ENCODE data around the gene LIMK2. TPM values are rescaled to one million over a fixed set of nuclear protein-coding genes. Genes with fewer than 3 reads are reported as not detected.
A peak's percentile ranks its signal among the peaks of the same experiment; 100 is the strongest.
"Not testable (repeated sequence)": the region's sequence is repeated elsewhere in the genome, so short reads cannot be mapped to it uniquely, and the experiment has no call there.

Gene LIMK2
- total RNA-seq, 1 donor from 2014 or later = 7.3 TPM

DNA sequence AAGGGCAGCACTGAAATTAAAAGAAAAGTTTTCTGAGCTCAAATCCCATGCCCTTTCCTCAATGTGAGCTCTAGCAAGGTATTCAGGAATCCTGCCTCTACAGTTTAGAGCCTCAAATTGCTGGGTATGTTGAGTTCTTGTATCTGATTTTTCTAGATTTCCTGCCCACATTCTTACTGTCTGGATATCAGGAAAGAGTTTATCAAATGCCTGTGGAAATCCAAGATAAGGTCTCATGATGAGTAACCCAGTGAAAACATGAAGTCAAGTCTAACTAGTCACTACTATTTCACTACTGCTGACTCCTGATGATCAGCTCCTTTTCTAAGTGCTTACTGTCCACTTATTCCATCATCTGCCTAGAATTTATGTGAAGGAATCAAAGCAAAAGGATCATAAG, 29.8 kb downstream of the LIMK2 start:
- ATAC-seq = no peak
- no peak for DNase-seq (ENCODE audit: low spot score)

DNA sequence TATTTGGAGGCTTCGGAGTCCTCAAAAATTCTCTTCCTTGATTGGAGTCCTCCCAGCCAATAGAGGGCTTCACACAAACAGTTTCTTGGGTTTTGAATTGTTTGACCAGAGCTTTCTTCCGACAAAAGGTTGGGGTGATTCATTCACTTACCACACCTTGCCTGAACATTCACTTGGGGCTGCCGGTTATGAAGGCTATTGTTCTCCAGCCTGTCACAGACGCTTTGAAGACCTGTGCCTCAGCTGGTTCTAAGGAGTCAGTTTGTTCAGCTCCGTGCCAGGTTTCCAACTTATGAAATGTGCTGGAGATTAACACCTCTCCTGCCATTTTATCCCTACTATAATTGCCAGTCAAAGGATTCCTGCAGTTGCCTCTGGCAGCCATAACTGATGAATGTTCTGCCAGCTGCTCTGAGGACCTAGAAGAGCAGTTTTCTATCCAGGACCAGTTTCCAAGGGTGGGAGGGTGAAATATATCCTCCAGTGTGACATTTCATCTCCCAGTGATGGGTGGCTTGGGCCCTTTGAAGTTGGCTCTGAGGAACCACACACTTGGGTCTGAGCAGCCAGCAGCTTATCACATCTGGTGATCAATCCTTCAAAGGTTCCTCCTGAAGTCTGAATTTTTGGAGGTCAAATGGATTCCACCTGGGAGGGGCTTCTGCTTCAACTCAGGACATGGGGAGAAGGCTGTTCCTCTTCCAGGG, 31.4 kb downstream of the LIMK2 start:
- no peak for ATAC-seq
- no peak for DNase-seq (ENCODE audit: low spot score)

DNA sequence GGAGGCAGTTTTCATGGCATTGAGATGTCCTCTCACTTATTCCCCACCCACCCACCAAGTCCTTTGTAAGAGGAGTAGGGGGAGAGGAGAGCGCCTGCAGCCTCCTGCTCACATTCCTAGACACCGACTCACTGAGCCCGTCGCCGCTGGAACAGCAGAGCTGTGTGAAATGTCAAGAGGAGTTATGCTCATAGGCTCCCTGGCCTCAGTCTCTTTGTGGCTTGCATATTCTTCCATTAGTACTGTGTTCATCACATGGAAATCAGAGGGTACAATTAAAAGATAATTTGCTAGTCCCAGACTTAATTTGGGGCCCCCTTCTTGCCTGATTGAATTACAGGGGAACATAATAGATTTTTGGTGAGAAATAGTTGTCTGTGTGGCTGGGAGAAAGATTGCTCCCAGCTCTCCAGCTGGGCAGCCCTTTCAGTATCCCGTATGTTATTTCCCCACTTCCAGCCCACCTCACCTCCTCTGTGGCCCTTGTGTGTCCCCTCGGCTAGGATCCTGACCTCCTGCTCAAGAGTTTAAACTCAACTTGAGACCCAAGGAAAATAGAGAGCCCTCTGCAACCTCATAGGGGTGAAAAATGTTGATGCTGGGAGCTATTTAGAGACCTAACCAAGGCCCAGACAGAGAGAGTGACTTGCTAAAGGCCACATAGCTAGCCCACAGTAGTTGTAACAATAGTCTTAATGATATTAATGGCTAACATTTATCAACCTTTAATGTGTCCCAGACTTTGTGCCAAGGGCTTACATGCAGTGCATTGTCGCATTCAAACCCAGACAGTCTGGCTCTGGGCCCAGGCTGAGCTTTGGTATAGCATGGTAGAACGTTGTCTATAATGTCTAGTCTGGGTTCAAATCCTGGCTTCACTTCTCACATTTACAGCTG, 32.2 kb downstream of the LIMK2 start:
- ATAC-seq (no peak), DNase-seq (ENCODE audit: low spot score) (no peak)

DNA sequence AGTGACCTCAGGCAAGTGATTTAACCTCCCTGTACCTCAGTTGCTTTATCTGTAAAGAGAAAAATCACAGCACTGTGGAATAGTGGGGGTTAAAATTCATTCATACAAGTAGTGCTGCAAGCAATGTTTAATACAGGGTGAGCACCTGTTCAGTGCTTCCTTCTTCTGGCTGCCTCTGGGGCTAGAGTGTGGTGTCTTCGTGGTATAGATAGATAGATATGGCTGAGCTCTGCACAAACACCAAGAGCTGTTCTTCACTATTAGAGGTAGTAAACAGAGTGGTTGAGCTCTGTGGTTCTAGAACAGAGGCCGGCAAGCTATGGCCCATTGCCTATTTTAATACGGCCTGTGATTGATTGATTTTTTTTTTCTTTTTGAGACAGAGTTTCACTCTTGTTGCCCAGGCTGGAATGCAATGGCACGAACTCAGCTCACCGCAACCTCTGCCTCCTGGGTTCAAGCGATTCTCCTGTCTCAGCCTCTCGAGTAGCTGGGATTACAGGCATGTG, 32.9 kb downstream of the LIMK2 start:
- DNase-seq (ENCODE audit: low spot score) = no peak

DNA sequence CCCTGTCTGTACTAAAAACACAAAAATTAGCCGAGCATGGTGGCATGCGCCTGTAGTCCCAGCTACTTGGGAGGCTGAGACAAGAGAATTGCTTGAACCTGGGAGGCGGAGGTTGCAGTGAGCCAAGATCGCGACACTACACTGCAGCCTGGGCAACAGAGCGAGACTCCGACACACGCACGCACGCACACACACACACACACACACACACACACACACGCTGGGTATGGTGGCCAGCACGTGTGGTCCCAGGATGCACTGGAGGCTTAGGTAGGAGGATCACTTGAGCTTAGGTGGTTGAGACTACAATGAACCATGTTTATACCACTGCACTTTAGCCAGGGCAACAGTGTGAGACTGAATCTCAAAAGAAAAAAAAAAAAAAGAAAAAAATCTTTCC, 33.9 kb downstream of the LIMK2 start:
- ATAC-seq; DNase-seq (ENCODE audit: low spot score): not testable (repeated sequence)

More for the DNA sequence above, 32.9 kb downstream of the LIMK2 start:
- peak; percentile 72 for ATAC-seq

DNA sequence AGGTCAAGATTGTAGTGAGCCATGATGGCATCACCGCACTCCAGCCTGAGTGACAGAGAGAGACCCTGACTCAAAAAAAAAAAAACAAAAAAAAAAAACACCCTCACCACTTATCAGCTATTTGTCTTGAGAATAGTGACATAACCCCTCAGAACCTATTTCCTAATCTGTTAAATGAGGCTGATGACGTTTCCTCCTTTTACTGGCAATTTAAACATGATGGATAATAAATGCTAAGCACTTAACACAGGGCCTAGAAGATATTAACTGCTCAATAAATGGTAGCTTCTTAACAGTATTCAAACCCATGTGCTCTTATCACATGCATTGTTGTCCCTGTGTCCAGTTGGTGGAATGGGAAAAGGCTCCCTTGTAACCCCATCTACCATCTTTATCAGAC, 34.6 kb downstream of the LIMK2 start:
- DNase-seq (ENCODE audit: low spot score) = no peak
- ATAC-seq = no peak

DNA sequence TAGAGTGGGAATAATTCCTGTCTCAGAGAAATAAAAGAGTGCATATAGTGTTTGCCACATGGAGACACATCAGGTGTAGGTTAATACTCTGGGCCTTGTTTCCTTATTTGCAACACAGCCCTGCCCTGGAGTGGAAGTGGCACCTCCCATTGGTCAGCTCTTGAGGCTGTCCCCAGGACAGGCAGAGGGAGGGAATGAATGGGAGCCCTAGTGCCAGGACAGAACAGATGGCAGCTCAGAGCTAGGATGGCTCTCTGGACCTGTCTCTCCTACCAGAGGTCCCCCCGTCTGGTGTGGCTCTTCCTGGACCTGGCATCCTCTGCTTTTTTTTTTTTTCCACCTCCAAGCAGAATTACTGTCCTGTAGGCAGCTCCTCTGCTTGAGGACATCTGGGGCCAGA, 35.6 kb downstream of the LIMK2 start:
- no peak for ATAC-seq
- DNase-seq (ENCODE audit: low spot score) = no peak

DNA sequence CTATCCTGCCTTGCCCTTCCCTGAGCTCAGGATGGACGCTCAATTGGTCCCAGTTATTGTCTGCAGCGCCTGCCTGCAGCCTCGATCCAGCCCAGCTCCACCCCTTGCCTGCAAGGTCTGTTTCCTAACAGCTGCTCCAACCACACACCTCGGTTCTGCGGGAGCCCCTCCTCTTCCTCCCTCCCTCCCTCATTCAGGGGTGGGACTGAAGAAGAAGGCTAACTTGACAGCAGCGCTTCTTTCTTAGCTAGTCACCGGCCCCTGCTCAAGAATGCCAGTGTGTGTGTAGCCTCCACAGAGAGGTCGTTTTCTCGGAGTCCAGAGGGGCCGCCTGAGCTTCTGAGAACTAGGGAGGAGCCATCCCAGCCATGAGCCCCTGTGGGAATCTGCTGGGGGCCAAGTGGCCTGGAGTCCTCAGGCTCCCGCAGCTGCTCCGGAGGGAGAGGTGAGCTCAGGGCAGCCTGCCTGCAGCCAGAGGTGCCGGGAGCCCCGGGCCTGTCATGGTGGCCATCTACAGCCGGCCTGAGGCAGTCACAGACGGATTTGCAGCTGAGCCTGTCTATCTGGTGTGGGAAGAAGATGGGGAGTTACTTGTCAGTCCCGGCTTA, 36.1 kb downstream of the LIMK2 start:
- peak; percentile 58 for ATAC-seq
- DNase-seq (ENCODE audit: low spot score) = no peak

DNA sequence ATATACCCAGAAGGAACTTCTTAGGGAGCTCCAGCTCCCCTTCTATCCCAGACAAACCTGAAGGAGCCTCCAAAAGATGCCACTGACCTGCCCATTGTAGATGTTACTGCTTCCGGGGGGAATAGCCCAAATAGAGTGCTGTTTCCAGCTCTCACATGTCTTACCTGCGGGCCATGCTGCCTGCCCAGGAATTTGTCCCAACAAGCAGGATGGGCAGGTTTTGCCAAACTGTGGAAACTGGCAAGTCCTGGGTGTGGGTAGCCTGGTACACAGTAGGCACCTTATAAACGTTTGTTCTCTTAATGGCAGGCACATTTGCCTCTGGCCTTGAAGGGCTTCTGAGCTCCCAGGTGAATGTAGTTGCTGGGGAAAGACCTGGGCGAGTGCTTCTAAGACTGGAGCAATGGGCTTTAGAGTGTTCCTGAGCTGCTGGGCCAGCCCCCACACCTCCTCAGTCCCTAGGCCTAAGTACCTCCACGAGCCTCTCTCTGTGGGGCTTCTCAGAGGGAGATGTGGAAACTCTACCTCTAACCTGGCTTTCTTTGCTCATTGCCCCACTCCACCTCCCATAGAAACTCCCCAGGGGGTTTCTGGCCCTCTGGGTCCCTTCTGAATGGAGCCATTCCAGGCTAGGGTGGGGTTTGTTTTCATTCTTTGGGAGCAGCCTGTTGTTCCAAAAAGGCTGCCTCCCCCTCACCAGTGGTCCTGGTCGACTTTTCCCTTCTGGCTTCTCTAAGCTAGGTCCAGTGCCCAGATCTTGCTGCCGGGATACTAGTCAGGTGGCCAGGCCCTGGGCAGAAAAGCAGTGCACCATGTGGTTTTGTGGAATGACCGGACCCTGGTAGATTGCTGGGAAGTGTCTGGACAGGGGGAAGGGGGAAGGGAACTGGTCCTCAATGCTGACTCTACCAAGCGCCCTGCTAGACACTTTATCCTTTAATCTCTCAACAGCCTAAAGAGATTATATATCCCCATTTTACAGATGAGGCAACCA, 37.2 kb downstream of the LIMK2 start:
- ATAC-seq (no peak), DNase-seq (ENCODE audit: low spot score) (no peak)

DNA sequence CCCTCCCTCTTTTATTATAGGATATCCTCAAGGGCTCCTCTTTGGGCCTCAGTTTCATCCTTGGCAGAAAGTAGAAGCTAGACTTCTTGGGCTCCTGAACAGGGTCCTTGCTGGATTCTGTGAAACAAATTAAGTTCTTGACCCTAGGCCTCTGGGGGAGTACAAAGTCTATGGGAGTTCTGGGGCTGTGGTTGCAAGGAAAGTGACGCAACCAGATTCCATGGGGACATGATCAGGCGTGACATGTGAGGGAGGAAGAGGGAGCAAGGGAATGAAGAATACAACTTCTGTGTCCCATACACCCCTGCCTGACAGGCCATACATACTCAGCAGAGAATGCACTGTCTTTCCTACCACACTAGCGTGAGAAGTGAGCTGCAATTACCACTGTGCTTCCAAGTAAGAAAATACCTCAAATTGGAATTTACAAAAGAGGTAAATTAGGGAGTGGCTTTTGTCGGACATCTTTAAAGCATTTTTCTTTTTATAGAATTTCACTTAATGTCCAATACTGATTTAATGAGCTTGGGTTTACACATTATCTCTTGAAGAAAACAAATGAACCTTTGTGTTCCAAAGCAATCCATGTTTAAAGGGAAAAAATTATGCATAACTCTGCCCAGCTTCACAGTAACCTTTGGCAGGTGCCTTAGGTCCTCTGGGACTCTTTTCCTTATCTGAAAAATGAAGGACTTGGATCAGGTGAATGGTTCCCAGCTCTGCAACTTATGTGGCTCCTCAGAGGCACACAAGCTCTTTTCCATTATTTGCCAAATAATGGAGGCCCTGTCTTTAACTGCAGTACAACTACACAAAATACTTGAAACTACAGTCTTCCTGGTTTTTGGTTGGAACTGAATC, 38.9 kb downstream of the LIMK2 start:
- peak; percentile 38 for ATAC-seq
- no peak for DNase-seq (ENCODE audit: low spot score)

DNA sequence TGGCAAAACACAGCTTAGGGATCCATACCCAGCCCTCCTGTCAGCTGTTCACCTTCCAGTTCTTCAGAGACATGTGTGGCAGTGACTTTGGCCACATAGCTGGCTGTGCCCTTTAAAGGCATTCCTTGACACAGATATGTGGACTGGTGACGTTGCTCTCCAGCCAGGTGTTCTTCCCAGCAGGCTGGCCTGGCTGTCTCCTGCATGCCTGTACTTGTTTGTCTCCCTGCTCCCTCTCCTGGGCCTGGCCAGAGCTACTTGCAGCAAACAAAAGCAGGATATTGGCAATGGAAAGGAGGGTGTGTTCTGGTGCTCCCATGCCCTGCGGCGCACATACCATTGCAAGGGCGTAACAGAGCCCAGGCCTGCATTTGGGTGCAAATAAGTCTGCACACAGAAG, 41.9 kb downstream of the LIMK2 start:
- peak; percentile 76 for ATAC-seq

DNA sequence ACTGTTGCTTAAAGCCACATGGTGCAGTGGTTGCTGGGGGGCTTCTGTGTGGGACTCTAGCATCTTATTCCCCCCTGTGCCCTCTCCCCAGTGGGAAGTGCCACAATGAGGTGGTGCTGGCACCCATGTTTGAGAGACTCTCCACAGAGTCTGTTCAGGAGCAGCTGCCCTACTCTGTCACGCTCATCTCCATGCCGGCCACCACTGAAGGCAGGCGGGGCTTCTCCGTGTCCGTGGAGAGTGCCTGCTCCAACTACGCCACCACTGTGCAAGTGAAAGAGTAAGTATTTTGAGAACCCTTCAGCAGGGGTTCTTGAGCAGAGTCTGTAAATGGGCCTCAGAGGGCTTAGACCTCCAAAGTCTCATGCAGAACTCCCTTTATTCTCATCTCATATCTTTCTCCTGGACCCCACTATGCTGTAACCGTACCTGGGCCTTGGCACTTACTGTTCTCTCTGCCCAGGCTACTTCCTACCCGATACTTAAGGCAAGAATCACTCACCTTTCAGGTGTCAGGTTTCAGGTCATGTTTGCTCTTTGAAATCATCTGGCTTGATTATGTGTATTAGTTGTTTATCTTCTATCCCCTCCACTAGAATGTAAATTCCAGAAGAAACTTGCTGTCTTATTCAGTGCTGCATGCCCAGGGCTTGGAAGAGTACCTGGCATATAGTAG, 47.8 kb downstream of the LIMK2 start:
- ATAC-seq = no peak
- no peak for DNase-seq (ENCODE audit: low spot score)

More for the DNA sequence above, 41.9 kb downstream of the LIMK2 start:
- no peak for DNase-seq (ENCODE audit: low spot score)

DNA sequence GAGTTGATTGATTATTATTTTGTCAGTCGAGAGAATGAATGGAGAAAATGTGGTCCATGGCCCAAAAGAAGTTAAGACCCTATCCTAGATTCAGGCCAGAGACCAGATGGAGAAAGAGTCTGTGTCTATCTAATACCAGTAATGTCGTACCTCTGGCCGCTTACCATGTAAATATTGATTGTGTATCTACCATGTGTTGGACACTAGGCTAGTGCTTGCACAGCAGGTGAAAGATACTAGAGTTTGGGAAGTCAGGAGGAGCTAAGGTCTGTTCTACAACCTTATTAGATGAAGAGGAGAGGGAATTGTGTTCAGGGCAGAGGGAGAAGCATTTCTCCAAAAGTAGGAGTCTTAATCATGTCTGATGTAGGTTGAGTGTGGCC, 48.4 kb downstream of the LIMK2 start:
- DNase-seq (ENCODE audit: low spot score) (no peak), ATAC-seq (peak; percentile 52)

DNA sequence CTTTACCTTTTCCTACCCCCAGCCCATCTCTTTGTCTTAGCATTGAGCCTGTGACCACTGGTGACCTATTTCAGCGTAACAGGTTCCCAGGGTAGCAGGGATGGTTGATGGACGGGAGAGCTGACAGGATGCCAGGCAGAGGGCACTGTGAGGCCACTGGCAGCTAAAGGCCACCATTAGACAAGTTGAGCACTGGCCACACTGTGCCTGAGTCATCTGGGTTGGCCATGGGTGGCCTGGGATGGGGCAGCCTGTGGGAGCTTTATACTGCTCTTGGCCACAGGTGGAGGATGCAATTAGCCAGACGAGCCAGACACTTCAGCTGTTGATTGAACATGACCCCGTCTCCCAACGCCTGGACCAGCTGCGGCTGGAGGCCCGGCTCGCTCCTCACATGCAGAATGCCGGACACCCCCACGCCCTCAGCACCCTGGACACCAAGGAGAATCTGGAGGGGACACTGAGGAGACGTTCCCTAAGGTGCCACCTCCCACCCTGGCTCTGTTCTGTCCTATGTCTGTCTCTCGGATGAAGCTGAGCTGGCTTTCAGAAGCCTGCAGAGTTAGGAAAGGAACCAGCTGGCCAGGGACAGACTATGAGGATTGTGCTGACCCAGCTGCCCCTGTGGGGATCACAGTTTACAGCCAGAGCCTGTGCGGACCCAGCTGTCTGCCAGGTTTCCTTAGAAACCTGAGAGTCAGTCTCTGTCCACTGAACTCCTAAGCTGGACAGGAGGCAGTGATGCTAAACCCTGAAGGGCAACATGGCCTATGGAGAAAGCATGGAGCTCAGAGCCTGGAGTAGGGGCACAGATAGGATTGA, 50.4 kb downstream of the LIMK2 start:
- no peak for DNase-seq (ENCODE audit: low spot score)
- ATAC-seq = no peak

DNA sequence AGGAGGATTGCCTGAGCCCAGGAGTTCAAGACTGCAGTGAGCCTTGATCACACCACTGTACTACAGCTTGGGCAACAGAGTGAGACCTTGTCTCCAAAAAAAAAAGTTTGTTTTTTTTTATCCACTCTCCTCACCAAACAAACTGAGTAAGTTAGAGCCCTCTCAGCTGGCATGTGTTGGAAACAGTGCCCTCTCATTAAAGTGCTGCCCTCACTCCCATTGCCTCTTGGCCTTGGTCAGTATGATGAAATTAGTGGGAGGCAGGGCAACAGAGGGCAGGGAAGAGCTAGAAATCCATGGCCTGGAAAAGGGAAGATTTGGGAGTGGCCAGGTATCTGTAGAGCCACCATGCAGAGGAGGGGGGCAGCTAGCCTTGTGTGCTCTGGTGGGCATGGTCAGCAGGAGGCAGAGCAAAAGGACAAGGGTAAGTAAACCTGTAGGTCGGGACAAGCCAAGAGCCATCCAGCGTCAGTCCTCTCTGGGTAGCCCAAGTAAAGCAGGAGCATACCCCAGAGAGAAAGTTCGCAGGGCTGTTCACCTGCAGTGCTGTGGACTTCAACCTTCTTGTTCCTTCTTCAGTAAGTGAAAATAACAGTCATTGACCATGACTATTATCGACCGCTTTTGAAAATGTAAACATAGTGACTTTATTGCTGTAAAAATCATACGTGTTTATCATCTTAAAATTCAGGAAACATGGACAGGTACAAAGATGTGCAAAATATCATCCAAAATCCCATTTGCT, 52.0 kb downstream of the LIMK2 start:
- ATAC-seq (no peak), DNase-seq (ENCODE audit: low spot score) (no peak)

DNA sequence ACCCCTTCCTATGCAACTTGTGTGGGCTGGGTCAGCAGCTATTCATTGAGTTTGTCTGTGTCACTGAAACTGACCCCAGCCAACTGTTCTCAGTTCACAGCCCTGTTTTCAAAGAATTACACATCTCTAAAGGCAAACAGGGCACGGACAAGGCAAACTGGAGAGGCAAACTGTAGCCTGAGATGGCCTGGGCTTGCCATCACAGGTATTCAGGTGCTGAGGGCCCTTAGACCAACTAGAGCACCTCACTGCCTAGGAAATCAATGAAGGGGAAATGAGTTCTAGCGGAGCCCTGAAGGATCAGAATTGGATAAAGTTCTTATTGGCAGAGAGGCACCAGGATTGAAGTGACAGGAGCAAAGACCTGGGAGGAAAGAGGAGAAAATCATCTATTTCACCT, 56.2 kb downstream of the LIMK2 start:
- ATAC-seq (no peak), DNase-seq (ENCODE audit: low spot score) (no peak)

DNA sequence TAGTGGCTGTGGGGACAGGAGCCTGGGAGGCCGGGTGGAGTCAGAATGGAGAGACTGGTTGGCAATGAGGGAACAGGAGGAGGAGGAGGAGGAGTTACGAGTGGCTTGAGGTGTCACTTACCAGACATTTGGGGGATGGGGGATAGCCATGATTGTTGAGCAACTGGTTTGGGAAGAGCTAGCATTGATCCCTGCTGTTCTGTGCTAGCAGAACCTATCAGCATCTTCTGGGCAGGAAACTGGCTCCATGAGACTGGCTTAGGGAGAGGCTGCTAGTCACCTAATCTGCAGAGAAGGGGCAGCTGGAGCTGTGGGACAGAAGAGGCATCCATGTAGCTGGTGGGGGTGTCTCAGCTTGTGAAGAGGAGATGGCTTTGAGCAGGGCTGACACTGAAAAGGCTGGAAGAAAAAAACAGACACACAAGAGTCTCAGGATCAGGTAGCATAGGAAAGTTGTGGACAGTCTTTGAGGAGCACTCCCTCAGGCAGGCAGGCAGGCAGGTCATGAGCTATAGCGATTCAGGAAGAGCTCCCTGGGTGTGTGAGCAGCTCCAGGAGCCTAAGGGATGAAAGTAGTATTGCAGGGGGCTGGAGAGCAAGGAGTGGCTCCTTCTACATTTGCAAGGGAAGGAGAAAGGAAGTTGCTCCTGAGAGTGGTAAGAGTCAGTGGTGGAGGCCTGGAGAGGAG, 57.9 kb downstream of the LIMK2 start:
- no peak for DNase-seq (ENCODE audit: low spot score)

More for the DNA sequence above, 57.9 kb downstream of the LIMK2 start:
- ATAC-seq = no peak
